HG03280 (cell line): ENCODE results near the gene SPDYE11.
"Not testable (repeated sequence)": the region's sequence is repeated elsewhere in the genome, so short reads cannot be mapped to it uniquely, and the experiment has no call there.

Source experiments
- ATAC-seq: cut with Tn5 transposase; IDR thresholded peaks from one replicate; pipeline ENCODE4 v1.9.1; 2021; ENCODE audit warnings: mild to moderate bottlenecking, moderate library complexity; ENCODE audit not compliant: unreplicated experiment

The SPDYE11 gene

GRCh38 chr7:73057811-73058210 is at the start of gene SPDYE11:
Gene SPDYE11 (minus strand): TSS chr7:73057911. CDS start chr7:73056111, 1,800 bp downstream.
- ATAC-seq, result not testable (repeated sequence)

GRCh38 chr7:73085938-73086337 is 28.2 kb upstream of the SPDYE11 start, which contains the start of gene SPDYE9:
Gene SPDYE9 (minus strand): TSS chr7:73086038. CDS start chr7:73084238, 1,800 bp downstream.
- ATAC-seq, result not testable (repeated sequence)

- not testable (repeated sequence) for ATAC-seq
Observed at GRCh38 chr7:73029666-73030065, 28.0 kb downstream of the SPDYE11 start, which contains the start of gene SPDYE8. Gene SPDYE8 (minus strand): TSS chr7:73029766. CDS start chr7:73027966, 1,800 bp downstream.

- ATAC-seq, result not testable (repeated sequence)
Observed at GRCh38 chr7:73006491-73006890, 51.2 kb downstream of the SPDYE11 start.

- peak; percentile 86 for ATAC-seq
Observed at GRCh38 chr7:73005693-73006447, 51.8 kb downstream of the SPDYE11 start.

GRCh38 chr7:73005356-73005692 is 52.4 kb downstream of the SPDYE11 start:
- peak; percentile 80 for ATAC-seq

GRCh38 chr7:72997887-72998468 is 59.7 kb downstream of the SPDYE11 start:
- ATAC-seq, result not testable (repeated sequence)
